ENCODE results near the gene KCTD8.

DNA sequence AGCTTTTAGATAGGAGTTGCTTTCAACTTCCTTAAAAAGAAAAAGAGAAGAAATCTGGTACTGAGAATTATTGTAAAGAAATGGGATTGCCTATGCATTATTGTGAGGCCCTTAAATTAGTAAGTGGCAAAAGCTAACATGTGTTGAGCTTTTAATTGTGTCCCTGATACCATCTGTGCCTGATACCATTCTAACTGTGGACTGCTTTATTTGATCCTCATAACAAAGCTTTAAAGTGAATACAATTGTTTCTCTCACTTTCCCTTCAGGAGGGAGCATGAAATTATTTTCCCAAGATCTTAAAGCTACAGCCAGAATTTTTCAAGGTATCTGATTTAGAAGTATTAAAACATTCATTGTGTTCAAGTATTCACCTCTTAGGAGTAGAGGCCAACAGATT lies 9.9 kb downstream of the KCTD8 start:
- TF ChIP-seq, protein P1, sequence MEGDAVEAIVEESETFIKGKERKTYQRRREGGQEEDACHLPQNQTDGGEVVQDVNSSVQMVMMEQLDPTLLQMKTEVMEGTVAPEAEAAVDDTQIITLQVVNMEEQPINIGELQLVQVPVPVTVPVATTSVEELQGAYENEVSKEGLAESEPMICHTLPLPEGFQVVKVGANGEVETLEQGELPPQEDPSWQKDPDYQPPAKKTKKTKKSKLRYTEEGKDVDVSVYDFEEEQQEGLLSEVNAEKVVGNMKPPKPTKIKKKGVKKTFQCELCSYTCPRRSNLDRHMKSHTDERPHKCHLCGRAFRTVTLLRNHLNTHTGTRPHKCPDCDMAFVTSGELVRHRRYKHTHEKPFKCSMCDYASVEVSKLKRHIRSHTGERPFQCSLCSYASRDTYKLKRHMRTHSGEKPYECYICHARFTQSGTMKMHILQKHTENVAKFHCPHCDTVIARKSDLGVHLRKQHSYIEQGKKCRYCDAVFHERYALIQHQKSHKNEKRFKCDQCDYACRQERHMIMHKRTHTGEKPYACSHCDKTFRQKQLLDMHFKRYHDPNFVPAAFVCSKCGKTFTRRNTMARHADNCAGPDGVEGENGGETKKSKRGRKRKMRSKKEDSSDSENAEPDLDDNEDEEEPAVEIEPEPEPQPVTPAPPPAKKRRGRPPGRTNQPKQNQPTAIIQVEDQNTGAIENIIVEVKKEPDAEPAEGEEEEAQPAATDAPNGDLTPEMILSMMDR (IDR thresholded peaks at IDR 0.05): no peak
- TF ChIP-seq, protein P2, sequence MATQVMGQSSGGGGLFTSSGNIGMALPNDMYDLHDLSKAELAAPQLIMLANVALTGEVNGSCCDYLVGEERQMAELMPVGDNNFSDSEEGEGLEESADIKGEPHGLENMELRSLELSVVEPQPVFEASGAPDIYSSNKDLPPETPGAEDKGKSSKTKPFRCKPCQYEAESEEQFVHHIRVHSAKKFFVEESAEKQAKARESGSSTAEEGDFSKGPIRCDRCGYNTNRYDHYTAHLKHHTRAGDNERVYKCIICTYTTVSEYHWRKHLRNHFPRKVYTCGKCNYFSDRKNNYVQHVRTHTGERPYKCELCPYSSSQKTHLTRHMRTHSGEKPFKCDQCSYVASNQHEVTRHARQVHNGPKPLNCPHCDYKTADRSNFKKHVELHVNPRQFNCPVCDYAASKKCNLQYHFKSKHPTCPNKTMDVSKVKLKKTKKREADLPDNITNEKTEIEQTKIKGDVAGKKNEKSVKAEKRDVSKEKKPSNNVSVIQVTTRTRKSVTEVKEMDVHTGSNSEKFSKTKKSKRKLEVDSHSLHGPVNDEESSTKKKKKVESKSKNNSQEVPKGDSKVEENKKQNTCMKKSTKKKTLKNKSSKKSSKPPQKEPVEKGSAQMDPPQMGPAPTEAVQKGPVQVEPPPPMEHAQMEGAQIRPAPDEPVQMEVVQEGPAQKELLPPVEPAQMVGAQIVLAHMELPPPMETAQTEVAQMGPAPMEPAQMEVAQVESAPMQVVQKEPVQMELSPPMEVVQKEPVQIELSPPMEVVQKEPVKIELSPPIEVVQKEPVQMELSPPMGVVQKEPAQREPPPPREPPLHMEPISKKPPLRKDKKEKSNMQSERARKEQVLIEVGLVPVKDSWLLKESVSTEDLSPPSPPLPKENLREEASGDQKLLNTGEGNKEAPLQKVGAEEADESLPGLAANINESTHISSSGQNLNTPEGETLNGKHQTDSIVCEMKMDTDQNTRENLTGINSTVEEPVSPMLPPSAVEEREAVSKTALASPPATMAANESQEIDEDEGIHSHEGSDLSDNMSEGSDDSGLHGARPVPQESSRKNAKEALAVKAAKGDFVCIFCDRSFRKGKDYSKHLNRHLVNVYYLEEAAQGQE (IDR thresholded peaks at IDR 0.05): no peak
- no peak for TF ChIP-seq POLR2A (IDR thresholded peaks at IDR 0.05; ENCODE audit: low read length)
- TF ChIP-seq, protein P3, sequence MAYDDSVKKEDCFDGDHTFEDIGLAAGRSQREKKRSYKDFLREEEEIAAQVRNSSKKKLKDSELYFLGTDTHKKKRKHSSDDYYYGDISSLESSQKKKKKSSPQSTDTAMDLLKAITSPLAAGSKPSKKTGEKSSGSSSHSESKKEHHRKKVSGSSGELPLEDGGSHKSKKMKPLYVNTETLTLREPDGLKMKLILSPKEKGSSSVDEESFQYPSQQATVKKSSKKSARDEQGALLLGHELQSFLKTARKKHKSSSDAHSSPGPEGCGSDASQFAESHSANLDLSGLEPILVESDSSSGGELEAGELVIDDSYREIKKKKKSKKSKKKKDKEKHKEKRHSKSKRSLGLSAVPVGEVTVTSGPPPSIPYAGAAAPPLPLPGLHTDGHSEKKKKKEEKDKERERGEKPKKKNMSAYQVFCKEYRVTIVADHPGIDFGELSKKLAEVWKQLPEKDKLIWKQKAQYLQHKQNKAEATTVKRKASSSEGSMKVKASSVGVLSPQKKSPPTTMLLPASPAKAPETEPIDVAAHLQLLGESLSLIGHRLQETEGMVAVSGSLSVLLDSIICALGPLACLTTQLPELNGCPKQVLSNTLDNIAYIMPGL (CRISPR knock-in tag; IDR thresholded peaks at IDR 0.05; ENCODE audit: borderline replicate concordance): no peak
- no peak for TF ChIP-seq MAFK (IDR thresholded peaks at IDR 0.05; ENCODE audit: partially characterized antibody)
- TF ChIP-seq RFX5 (IDR thresholded peaks at IDR 0.05): no peak
- TF ChIP-seq ZC3H11A (IDR thresholded peaks at IDR 0.05): no peak
- no peak for TF ChIP-seq EP300 (IDR thresholded peaks at IDR 0.05)
- no peak for TF ChIP-seq RNF2 (IDR thresholded peaks at IDR 0.05; ENCODE audit: borderline replicate concordance, low read depth)
- TF ChIP-seq HOXB5 (CRISPR knock-in tag; IDR thresholded peaks at IDR 0.05): no peak
- TF ChIP-seq, protein P4, sequence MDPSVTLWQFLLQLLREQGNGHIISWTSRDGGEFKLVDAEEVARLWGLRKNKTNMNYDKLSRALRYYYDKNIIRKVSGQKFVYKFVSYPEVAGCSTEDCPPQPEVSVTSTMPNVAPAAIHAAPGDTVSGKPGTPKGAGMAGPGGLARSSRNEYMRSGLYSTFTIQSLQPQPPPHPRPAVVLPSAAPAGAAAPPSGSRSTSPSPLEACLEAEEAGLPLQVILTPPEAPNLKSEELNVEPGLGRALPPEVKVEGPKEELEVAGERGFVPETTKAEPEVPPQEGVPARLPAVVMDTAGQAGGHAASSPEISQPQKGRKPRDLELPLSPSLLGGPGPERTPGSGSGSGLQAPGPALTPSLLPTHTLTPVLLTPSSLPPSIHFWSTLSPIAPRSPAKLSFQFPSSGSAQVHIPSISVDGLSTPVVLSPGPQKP (IDR thresholded peaks at IDR 0.05; ENCODE audit: low read depth, low read length): no peak
- TF ChIP-seq HDAC2 (IDR thresholded peaks at IDR 0.05): no peak
